Activated CD4-positive, alpha-beta T cell treated with anti-CD3 and anti-CD28 coated beads, Interleukin-2, amount 50 U/mL, for 1 hour (primary cell): ENCODE results near the gene TMEM191C.
"Not testable (repeated sequence)": the region's sequence is repeated elsewhere in the genome, so short reads cannot be mapped to it uniquely, and the experiment has no call there.

Experiments
- DNase-seq: peaks from one replicate; pipeline ENCODE4 v3.0.0-alpha.2; 2020

The TMEM191C gene

DNA sequence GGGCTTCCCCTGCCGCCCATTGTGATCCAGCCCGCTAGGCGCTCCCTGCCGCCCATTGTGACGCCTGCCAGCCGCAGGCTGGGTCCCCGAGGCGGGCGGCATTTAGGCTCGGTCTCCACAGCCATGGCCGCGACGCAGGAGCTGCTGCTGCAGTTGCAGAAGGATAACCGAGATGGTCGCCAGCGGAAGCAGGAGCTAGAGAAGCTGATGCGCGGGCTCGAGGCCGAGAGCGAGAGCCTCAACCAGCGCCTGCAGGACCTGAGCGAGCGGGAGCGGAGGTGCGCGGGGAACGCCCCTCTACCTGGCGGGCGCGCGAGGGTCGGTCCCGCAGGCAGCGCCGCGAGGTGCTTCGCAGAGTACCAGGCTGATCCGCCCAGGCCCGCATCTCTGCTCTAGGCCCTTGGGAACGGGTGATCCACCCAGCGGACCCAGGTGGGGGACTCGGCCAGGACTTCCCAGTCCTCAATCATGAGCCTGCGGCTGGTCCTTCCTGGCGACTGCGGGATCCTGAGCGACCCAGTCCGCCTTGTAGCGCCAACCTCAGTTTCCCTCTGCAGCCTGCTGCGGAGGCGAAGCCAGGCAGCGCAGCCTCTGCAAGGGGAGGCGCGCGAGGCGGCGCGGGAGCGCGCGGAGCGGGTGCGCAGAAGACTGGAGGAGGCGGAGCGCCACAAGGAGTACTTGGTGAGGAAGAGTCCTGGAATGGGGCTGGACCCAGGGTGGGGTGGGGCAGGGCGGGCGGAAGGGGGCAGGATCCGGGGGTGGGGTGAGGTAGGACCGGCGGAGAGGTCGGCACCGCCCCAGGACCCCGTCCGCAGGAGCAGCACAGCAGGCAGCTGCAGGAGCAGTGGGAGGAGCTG is at the start of gene TMEM191C:
TMEM191C (plus strand) TSS at position 51 of the 857 bp plus-strand sequence; CDS start at position 124, 73 bp downstream.
- not testable (repeated sequence) for DNase-seq

DNA sequence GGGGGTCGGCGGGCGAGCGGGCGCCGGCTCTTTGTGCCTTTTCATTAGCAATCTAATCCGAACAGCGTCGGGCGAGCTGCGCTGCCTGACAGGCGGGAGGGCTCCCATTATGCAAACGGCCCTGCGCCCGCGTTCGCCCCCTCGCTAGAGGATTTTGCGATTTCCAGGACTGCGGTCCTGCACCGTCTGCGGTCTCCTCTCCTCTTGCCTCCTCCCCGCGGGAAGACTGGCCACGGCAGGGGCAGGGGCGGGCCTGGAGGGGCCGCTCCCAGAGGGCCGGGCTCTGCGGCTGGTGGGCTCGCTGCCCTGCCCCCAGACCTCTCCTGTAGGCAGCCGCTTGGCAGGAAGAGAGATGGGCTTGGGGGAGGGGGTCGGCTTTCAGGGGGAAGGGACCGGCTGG is 49.3 kb upstream of the TMEM191C start:
- DNase-seq, result not testable (repeated sequence)

DNA sequence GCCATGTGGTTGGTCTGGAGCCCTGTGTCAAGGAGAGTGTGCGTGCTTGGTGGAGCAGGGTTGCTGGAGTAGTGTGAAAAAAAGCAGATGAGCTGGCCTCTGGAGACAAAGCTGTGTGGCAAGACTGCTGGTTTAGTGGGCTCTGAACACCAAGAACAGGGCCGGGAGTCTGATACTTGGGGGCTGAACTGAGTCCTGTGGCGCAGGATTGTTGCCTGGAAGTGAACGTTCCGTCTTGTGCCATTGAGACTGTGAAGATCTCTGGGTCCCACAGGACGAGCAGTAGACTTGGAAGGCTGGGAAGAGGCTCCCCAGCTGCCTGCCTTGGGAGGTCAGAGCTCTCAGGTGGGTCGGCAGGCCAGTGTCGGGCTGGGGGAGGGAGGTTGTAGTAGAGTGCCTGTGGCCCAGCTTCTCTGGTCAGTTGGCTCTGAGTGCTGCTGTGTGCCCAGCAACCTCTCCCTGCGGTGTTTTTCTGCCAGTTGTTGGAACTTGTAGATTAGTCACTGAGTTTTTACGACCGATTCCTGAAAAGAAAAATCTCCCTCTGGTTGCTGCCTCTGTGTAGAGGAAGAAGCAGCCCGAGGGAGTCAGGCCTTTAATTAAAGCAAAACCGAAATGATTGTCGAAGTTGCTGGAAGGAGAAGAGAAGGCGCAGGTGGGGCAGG is 48.1 kb upstream of the TMEM191C start:
- not testable (repeated sequence) for DNase-seq

DNA sequence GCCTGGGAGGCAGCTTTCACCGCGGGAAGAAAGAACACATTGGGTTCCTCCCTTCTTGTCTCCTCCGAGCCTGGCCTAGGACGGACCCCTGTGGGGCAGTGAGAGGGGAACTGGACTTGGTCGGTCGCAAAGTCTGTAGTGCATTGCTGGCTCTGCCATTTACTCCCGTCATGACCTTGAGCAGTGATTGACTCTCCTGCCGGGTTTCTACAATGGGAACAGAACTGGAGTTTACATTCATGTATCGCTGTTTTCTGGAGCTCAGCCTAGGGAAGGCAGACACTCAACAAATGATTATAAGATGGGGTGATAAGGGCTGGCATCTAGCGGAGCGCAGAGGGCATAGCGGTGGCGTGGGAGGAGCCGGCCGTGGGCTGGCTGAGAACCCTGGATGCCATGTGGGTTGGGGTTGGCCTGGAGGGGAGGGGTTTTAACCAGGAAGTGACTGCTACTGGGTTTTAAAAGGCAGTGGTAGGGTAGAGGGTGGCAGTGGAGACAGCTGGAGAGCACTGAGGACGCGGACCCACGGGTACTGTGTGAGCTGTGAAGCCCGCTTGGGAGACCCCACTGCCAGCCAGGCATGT is 46.9 kb upstream of the TMEM191C start:
- not testable (repeated sequence) for DNase-seq

DNA sequence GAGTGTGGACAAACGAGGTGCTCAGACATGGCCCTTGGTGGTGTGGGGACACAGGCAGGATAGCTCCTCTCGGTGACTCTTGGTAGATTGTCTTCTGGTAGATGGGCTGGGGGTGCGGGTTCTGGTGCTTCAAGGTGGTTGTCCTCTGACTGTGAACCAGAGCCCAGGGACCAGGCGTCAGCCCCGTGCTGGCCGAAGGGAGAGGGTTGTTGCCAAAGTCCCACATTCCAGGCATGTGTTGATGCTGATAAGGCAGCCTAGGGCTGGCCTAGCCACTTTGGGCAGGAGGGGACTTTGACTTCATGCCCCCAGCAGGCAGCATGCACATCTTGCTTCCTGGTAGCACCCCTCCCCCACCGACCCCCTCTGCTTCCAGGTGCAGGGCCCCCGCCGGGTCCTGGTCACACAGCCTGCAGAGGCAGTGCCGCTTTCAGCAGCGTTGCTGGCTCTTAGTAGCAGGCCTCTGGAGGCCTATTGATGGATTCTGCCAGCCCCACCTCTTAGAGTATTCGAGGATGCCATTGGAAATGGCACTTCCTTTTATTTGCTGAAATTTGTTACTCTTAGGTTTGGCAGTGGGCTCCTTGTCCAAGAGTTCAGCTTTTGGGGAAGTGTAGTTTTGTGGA is 43.0 kb upstream of the TMEM191C start:
- not testable (repeated sequence) for DNase-seq

DNA sequence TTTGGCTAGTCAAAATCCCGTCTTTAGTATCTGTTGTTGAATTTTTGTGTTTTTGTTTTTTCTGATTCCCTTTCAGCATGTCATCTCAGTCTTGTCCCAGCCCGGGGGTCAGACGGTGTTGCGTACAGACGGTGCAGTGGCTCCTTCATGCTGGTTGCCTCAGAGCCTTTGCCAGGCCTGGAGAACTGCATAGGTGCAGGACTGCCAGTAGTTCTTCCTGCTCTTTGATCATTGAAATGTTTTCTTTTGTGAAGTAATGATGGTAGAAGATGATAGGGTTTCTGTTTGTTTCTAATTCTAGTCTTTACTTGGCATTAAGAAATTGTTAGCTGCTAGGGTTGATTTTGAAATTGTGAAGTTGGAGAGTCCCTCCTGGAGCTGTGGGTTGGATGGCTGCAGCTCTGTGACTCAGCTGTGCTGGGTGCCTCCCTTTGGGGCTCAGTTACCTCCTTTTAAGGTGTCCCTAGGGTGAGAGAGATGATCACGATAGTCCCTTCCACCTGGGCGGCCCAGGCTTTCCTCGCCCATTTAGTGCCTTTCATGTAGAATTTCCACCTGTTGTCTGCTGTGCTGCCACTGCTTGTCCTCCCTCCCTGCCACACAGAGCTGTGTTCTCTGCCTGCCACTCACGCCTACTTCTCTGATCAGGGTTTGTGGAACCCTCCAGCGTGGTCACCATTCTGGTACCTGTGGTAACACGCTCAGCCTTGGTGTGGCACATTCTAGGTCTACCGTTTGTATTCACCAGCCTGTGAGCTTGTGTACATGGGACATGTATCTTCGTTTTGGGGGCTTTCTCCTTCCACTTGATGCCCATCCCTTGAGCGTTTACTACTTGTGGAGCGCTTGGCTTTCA is 32.6 kb upstream of the TMEM191C start:
- not testable (repeated sequence) for DNase-seq

DNA sequence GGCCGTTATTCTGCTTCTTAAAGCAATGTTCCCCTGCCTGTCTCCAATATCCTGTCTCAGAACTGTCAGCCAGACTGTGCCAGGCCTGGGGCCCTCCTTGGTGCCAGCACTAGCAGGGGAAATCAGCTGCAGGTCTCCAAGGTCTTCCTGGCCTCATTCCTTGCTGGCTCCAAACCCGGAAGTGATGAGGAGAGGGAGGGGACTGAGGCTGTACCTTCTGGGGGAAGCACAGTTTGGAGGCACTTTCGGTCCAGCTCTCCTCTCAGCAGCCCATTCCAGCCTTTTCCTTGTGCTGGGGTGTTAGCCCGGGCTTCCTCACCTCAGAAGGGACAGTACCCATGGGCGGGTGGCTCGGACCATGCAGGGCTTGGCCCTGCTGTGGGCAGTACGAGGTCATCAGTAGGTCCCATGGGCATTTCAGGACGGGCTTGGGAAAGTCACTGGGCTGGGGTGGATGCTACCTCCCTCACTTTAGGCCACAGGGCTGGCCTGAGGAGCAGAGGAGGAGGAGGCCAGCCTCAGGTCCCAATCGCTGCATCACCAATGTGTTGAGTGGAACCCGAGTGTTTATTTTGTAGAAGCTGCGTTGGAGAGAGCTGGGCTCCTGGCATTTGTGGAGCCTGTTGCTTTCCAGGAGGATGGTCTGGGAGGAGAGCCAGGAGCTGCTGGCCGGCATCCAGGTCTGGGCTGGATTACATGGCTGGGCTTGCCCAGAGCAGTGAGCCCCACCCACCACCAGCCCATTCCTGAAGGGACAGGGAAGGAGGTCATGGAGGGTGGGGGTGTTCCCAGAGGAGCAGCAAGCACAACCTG is 31.0 kb upstream of the TMEM191C start:
- DNase-seq, result not testable (repeated sequence)

DNA sequence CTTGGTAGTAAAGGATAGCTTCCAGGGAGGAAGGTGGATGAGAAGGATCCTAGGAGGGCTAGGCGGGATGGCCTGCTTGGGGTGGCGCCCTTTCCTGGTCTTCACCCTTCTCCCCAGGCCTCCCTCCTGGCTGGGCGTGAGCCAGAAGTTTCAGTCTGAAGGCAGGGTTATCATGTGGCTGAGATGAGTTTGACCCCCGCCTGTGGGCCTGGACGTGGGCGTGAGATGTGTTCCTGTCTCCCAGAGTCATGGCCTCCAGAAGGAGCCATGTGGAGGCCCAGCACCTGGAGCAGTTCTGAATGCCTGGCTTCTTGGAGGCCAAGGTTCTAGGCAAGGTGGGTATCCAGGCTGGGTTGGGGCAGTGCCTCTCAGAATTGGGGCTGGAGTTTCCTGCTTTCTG is 29.2 kb upstream of the TMEM191C start:
- DNase-seq, result not testable (repeated sequence)

DNA sequence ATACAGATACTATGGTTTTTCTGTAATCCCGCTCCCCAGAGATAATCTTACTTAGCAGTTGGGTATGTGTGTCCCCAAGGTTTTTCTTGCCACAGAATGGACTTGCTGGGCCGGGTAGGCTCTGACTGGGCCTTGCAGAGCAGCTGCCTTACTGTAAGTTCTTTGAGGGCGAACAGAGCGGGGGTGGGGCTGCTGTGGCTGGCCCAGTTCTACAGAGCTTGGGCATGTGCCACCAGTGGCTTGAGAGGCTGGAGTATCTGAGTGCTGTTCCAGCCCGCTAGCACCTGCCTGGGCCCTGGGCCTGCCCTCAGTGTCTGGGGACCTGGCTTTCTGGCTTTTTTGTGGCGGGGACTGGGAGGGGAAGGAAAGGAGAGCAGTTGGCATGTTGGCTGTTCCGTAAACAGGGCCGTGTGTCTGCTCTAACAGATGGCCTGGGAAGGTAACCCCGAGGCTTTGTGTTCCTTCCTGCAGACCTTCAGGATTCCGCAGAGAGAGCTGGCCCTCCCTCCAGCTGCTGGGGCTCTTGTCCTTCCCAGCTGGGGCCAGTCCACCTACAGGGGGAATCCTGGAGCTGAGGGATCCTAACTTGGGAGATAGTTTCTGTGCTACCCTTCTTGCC is 27.1 kb upstream of the TMEM191C start:
- DNase-seq, result not testable (repeated sequence)

DNA sequence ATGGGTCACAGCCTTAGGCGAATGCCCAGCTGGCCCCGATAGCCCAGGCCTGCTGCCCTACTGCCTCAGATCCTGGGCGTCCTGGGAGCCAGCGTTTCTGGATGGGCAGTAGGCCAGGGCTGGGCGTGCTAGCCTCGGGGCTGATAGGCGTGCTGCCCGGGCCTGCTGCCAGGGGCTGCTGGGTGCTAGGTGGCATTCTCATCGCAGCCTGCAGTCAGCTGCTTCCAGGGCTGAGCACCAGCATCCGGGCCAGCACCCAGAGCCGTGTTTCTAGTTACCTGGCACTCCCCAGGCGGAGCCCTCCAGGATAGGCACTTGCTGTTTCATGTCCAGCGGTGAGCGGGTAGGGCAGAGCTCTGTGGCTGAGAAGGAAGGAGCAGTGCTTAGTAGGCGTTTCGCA is 26.5 kb upstream of the TMEM191C start:
- DNase-seq, result not testable (repeated sequence)

DNA sequence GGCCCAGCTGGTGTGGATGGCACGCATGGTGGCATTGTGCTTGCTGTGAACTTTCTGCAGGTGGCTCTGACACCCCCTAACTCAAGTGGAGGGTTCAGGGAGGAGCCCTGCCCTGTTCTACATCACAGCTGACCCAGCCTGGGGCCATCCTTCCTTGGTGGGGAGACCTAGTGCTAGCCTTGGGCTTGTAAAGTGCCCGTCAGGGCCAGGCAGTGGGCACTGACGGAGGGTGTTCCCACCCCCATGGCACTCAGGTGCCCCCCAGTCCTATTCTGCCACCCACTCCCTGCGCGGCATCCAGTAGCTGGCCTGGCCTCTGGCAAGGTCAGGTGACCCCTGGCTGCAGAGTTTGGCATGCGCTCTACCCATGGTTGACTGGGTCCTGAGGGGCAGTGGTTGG is 26.0 kb upstream of the TMEM191C start:
- not testable (repeated sequence) for DNase-seq

DNA sequence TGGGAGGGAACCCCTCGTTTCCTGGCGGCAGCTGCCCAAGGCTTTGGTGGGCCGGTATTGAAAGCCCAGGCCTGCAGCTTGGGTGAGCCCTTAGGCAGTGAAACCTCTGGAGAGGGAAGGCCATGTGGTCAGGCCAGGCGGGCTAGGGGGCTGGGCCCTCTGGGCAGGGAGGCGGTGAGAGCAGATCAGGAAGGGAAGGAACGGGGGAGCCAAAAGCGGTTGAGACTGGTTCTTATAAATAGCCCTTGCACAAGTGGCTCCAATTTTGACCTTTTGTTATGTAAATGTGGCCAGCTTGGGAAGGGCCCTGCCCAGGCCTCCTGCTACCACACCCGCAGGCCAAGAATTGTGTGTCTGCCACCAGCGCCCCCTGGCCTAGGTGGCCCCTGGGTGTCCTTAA is 25.1 kb upstream of the TMEM191C start:
- not testable (repeated sequence) for DNase-seq

DNA sequence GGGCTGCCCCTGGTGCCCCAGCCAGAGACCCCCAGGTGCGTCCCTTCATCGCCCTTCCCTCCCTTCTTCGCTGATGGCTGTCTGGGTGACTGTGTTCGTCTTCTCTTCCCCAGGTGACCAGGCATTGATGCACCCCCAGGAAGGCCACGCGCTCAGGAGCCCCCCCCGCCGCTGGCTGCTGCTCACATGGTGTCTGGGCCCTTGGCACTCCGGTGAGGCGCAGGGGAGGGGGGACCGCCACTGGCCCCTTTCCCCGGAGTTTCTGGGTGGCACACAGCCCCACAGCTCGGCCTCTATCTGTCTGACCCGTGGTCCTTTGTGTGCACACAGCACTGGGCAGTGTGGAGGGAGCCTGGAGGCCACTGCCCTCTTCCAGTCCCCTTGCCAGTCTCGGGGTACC is 24.5 kb upstream of the TMEM191C start:
- DNase-seq, result not testable (repeated sequence)

DNA sequence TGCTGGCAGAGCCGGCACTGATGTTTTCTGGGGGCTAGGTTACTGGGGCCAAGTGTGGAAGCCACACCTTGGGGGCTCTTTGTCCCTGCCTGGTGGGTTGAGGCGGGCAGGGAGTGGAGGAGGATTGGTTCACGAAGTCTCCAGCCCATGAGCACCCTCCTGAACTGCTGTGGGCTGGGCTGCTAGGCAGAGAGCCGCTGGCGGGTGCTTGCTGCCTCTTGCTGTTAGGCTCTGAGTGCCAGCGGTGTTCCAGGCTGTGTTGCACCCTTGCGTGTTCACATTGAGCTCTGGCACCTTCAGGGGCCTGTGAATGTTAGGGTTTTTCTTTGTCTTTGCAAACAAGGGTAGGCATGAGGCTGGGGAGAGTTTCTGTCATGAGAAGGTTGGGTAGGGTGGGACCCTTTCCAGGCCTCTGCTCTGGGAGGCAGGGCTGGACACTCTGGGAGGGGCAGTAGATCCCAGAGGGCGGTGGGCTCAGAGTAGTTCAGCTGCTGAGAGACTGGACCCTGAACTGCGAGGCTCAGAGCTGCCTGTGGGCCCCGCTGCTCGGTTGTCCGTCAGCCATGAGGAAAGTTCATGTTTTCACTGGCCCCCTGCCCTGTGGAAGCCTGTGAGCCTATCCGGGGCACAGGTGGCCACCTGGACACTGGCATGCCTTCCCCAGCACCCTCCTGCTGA is 24.0 kb upstream of the TMEM191C start:
- no peak for DNase-seq

DNA sequence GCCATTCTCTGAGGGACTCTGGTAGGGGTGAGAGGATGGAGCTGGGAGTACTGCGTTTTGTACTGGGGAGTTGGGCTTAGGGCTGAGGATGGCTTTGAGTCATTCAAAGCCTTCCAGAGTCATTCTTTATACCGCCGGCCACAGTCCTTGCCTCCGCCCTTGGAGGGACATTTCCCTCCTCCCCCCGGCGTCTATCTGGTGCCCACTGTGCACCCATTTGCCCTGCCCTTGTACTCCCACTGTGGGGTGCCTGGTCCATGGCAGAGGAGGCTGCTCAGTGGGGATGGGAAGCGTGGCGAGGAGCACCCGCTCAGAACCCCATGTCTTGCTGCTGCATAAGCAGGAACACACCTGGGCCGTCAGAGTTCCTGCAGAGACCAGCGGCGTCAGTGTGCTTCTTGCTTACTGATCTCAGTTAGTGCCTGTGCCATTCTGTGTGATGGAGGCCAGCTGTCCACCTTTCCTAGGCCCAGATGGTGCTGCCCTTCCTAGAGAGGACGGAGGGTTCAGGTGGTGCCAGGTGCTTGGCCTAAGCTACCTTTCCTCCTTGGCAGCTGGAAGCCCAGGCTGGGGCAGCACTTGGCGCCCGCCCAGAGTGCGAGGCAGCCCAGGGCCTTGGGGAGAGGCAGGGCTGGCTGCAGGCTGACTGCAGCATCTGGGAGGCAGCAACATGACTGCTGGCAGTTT is 23.3 kb upstream of the TMEM191C start:
- DNase-seq, result no peak

DNA sequence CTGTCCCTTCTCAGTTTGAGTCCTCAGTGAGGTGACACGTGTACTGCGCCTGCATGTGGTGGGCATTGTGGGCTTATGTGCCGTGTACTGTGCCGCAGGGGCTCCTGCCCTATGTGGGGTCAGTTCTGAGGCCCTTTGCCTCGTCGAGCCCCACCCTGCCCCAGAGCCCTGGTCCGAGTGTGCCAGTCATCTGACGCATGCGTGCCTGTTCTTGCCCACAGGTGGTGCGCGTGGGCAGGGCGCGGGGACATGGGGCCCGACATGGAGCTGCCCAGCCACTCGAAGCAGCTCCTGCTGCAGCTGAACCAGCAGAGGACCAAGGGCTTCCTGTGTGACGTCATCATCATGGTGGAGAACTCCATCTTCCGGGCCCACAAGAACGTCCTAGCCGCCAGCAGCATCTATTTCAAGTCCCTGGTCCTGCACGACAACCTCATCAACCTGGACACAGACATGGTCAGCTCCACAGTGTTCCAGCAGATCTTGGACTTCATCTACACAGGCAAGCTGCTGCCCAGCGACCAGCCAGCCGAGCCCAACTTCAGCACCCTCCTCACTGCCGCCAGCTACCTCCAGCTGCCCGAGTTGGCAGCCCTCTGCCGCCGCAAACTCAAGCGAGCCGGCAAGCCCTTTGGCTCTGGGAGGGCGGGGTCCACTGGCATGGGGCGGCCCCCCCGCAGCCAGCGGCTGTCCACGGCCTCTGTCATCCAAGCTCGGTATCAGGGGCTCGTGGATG is 22.3 kb upstream of the TMEM191C start:
- no peak for DNase-seq

DNA sequence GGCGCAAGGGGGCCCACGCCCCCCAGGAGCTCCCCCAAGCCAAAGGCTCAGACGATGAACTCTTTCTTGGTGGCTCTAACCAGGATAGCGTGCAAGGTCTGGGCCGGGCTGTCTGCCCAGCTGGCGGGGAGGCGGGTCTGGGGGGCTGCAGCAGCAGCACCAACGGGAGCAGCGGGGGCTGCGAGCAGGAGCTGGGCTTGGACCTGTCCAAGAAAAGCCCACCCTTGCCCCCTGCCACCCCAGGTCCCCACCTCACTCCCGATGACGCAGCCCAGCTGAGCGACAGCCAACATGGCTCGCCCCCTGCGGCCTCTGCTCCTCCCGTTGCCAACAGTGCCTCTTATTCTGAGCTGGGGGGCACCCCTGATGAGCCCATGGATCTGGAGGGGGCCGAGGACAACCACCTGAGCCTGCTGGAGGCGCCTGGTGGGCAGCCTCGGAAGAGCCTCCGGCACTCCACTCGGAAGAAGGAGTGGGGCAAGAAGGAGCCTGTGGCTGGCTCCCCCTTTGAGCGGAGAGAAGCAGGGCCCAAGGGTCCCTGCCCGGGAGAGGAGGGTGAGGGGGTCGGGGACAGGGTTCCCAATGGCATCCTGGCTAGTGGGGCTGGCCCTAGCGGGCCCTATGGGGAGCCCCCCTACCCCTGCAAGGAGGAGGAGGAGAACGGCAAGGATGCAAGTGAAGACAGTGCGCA is 21.6 kb upstream of the TMEM191C start:
- DNase-seq, result no peak

DNA sequence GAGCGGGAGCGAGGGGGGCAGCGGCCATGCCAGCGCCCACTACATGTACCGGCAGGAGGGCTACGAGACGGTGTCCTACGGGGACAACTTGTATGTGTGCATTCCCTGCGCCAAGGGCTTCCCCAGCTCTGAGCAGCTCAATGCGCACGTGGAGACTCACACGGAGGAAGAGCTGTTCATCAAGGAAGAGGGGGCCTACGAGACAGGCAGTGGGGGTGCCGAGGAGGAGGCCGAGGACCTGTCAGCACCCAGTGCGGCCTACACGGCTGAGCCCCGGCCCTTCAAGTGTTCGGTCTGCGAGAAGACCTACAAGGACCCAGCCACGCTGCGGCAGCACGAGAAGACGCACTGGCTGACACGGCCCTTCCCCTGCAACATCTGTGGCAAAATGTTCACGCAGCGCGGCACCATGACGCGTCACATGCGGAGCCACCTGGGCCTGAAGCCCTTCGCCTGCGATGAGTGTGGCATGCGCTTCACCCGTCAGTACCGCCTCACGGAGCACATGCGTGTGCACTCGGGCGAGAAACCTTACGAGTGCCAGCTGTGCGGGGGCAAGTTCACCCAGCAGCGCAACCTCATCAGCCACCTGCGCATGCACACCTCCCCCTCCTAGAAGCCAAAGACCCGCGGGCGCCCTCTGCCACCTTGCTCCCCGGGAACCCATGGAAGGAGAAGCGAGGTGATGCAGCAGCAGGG is 20.9 kb upstream of the TMEM191C start:
- DNase-seq, result no peak
